ENCODE results near the gene ARID5A.

The ARID5A gene

DNA sequence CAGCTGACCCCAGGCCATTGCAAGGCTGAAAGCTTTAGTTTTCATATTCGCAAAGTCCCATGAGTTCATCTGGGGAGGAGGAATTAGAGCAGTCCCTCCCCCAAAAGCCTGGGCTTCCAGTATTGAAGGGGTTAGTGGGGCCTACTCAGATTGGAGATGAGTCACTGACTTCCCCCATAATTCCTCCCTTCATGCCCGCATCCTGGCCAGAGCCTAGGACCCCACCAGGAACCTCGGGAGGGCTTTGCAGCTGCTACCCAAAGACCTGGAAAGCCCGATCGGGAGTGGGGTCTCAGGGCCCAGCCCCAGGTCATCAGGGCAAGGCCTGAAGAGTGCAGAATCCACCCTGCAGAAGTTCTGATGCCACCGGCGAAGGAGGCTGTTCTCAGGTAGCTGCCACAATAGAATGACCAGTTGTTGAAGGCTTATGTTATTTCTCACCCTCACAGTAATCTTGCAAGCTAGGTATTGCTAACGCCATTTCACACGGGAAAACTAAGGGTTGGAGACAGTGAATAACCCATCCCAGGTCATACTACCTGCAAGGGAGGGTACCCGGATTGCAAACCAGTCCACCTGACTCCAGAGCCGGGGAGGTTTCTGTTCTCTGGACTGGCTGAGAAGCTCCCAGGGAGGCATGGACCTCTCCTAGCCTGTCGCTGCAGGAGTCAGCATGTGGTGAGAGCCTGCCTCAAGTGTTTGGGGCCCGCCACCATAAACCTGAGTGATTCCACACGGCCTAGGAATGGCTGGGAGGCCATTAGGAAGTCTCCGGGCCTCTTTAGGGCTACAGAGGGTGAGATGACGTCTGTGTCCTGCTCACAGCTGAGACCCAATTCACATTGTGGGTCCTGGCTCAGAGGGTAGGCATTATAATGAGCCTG lies 5.8 kb upstream of the ARID5A start:
- no peak for TF ChIP-seq CTCF (IDR thresholded peaks at IDR 0.05)

DNA sequence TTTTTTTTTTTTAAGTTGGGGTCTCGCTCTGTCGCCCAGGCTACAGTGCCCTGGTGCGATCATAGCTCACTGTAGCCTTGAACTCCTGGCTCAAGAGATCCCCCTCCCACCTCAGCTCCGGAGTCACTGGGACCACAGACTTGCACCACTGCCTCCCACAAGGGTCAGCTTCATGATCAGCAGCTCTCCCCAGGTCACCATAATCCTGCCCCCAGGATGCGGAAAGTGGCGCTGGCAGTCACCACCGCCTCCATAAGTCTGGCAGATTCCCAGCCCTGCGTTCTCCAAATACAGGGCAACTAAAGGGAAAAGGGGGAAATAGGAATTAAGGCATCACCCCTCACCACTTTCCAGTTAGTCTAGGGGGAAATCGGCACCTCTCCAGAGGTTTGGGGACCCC lies 5.2 kb upstream of the ARID5A start:
- TF ChIP-seq CTCF (IDR thresholded peaks at IDR 0.05), result no peak

DNA sequence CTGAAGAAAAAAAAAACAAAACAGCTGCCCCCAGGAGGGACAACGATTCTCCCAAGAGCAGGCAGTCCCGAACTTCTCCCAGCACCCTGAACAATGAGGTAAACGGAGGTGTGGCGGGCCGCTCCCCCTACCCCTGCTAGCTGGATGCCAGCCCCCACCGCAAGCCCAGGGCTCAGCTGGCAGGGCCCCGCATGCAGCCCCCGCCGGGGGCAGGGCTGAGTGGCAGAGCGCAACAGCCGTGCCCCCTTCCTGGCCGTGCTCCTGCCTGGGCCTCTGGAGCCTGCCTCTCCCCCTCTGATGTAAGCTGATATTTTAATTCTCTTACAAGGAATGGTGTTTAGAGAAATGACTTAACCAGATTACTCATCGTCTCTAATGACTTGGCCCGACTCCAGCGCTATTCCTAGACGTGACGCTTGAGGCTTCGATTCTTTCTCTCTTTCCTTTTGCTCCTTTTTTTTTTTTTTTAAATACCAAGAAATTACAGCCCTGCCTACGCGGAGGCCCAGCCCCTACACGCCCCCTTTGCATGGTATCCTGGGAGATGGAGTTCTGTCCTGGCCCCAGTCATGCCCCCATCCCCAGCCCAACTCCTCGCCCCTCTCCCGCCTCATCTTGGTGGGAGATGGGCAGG lies 4.6 kb upstream of the ARID5A start:
- no peak for TF ChIP-seq CTCF (IDR thresholded peaks at IDR 0.05)

- TF ChIP-seq CTCF (IDR thresholded peaks at IDR 0.05), result no peak
Observed at GRCh38 chr2:96532641-96533291, 3.8 kb upstream of the ARID5A start.

DNA sequence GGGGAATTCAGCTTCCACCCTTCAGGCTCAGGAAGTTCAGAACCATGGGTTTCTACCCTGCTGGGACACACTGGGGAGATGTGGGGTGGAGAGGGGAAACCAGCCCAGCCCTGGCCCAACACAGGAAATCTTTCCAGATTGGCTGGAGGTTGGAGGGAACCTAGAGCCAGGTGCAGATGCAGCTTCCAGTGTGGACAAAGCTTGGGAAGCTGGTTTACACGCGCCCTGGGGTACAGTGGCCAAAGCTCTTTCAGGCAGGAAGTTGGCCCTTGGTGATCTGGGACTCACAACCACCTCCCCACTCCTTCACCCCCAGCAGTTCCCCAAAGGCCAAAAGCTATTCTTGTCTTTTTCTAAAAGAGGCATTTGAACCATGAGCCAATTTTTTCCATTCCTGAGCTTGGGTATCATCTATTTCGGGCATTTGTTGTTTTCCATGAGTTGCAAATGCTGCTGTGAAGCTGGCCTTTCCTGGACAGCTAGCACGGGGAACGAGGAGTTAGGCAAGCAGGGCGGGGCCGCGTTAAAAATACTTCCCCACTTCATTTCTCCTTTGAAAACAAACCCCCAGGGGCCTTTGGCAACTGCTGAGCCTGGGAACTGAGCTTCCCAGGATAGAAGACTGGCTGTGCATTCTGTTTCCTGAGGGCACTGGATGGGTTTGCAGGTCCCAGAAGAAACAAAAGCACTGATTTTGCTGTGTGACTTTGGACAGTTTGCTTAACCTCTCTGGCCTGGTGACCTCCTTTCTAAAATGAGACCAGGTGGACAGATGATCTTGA lies 3.1 kb upstream of the ARID5A start:
- TF ChIP-seq CTCF (IDR thresholded peaks at IDR 0.05), result no peak

DNA sequence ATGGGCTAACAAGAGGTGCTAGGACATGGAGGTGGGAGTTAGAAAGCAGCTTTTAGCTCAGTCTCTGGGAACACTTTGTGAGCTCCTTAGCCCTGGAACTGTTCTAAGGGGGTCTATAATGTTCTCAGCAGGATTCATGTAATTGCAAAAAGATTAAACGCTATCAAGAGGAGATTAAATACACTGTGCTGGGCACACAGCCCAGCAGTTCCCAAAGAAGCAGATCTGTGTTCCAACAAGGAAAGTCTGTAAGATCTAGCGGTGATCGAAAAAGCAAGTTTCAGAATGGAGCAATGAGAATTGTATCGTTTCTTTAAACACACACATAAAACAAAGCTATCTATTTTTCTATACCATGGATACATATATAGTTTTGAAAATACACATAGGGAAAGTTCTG lies 2.4 kb upstream of the ARID5A start:
- TF ChIP-seq CTCF (IDR thresholded peaks at IDR 0.05), result no peak

DNA sequence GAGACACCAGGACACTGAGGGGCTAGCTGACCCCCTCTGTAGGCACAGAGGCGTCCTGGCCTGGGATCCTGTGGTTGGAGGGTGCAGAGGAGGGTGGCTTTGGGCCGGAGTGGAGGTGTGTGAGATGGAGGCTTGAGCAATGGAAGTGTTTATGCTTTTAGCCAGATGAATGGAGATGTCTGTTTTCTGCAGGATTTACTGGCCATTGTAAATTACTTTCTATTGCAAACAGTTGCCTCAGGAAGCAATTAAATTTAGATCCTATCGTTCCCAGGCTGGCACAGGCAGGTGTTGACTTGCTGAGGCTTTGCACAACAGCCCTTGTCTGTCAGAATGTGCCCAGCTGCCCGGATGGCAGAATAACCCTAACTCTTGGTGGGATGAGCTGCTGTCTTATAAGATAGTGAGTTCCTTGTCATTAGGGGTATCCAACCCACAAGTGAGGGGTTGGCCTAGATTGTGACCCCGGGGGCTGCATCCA lies 1.8 kb upstream of the ARID5A start:
- TF ChIP-seq CTCF (IDR thresholded peaks at IDR 0.05), result no peak
